IMR-90 (cell line): ENCODE measurements around the gene CAMTA1.

Experiments
- CEBPB ChIP-seq: IDR thresholded peaks from 2 replicates; pipeline ENCODE4 v1.6.1; 2012; ENCODE audit warnings: low read depth, low read length, improper control_type of control experiment
- CTCF ChIP-seq: conservative IDR thresholded peaks from 2 replicates; pipeline ENCODE4 v1.5.1; 2012; ENCODE audit warnings: mild to moderate bottlenecking, low read depth, low read length, improper control_type of control experiment
- FOS ChIP-seq: fragments of 150-350 bp; IDR thresholded peaks from 2 replicates; pipeline ENCODE4 v1.6.1; 2016; ENCODE audit warnings: low read depth, low read length
- MXI1 ChIP-seq: IDR thresholded peaks from 2 replicates; pipeline ENCODE4 v1.6.1; 2012; ENCODE audit warnings: low read depth, mild to moderate bottlenecking, low read length, moderate library complexity, borderline replicate concordance
- POLR2A ChIP-seq: IDR thresholded peaks from 2 replicates; pipeline ENCODE4 v1.6.1; 2012; ENCODE audit warnings: mild to moderate bottlenecking, low read depth, low read length
- RAD21 ChIP-seq: IDR thresholded peaks from 2 replicates; pipeline ENCODE4 v1.6.1; 2012; ENCODE audit warnings: low read length, improper control_type of control experiment
- RCOR1 ChIP-seq: IDR thresholded peaks from 2 replicates; pipeline ENCODE4 v1.6.1; 2012; ENCODE audit warnings: mild to moderate bottlenecking, low read length, improper control_type of control experiment; ENCODE audit not compliant: insufficient replicate concordance
- RFX5 ChIP-seq: IDR thresholded peaks from 2 replicates; pipeline ENCODE4 v1.8.0; 2012; ENCODE audit warnings: low read depth, mild to moderate bottlenecking, low read length, moderate library complexity

GRCh38 chr1:6802454-6802853 lies 17.2 kb downstream of the CAMTA1 start:
- TF ChIP-seq CTCF (no peak), POLR2A (no peak), FOS (no peak), RCOR1 (no peak), CEBPB (no peak), RAD21 (no peak), RFX5 (no peak), MXI1 (no peak)
